RWPE2 (cell line): ENCODE data around the gene PTPRCAP.
A peak's percentile ranks its signal among the peaks of the same experiment; 100 is the strongest.

ENCODE experiments used
- ATAC-seq: fragments of 200-7000 bp; cut with Tn5 transposase; 3 replicates; pipeline ENCODE4 v1.9.1; 2021; ENCODE audit warnings: low read depth
- DNase-seq: peaks from one replicate; pipeline ENCODE4 v3.0.0-alpha.2; 2020; ENCODE audit warnings: low spot score
- H3K27ac ChIP-seq: fragments of 450-650 bp; 2 replicates; pipeline ENCODE4 v1.5.1; 2017; ENCODE audit warnings: mild to moderate bottlenecking; ENCODE audit not compliant: poor library complexity, severe bottlenecking
- H3K27me3 ChIP-seq: fragments of 250-450 bp; sonication (Bioruptor Pico); 2 replicates; pipeline ENCODE4 v1.5.1; 2021; ENCODE audit warnings: mild to moderate bottlenecking, moderate library complexity; ENCODE audit not compliant: insufficient read depth, poor library complexity, severe bottlenecking
- H3K36me3 ChIP-seq: fragments of 250-450 bp; sonication (Bioruptor Pico); 2 replicates; pipeline ENCODE4 v1.5.1; 2020; ENCODE audit warnings: low read depth, mild to moderate bottlenecking, moderate library complexity
- H3K4me1 ChIP-seq: fragments of 250-450 bp; sonication (Bioruptor Pico); 2 replicates; pipeline ENCODE4 v1.5.1; 2021; ENCODE audit warnings: mild to moderate bottlenecking, moderate library complexity; ENCODE audit not compliant: insufficient read depth, poor library complexity, severe bottlenecking
- H3K4me3 ChIP-seq: fragments of 250-450 bp; sonication (Bioruptor Pico); 2 replicates; pipeline ENCODE4 v1.5.1; 2021; ENCODE audit warnings: mild to moderate bottlenecking, moderate library complexity; ENCODE audit not compliant: severe bottlenecking
- H3K9me3 ChIP-seq: fragments of 250-450 bp; sonication (Bioruptor Pico); 2 replicates; pipeline ENCODE4 v1.5.1; 2021; ENCODE audit warnings: mild to moderate bottlenecking, moderate library complexity; ENCODE audit not compliant: severe bottlenecking
- TF ChIP-seq, protein P1 (sequence below): fragments of 450-650 bp; IDR thresholded peaks from one replicate; pipeline ENCODE4 v1.5.1; 2017; ENCODE audit warnings: mild to moderate bottlenecking, moderate library complexity; ENCODE audit not compliant: poor library complexity, severe bottlenecking

PTPRCAP gene

GRCh38 chr11:67395555-67396258 lies 41.8 kb downstream of the PTPRCAP start:
- Histone ChIP-seq H3K36me3 (peaks cover 52% of the 10 kb centered on the region), H3K9me3 (no peaks in the 10 kb centered on the region), H3K4me1 (no peaks in the 10 kb centered on the region), H3K4me3 (no peak overlapping the region), H3K27ac (no peak overlapping the region), H3K27me3 (no peaks in the 10 kb centered on the region)
- DNase-seq (no peak), ATAC-seq (no peak)
- TF ChIP-seq, protein P1, sequence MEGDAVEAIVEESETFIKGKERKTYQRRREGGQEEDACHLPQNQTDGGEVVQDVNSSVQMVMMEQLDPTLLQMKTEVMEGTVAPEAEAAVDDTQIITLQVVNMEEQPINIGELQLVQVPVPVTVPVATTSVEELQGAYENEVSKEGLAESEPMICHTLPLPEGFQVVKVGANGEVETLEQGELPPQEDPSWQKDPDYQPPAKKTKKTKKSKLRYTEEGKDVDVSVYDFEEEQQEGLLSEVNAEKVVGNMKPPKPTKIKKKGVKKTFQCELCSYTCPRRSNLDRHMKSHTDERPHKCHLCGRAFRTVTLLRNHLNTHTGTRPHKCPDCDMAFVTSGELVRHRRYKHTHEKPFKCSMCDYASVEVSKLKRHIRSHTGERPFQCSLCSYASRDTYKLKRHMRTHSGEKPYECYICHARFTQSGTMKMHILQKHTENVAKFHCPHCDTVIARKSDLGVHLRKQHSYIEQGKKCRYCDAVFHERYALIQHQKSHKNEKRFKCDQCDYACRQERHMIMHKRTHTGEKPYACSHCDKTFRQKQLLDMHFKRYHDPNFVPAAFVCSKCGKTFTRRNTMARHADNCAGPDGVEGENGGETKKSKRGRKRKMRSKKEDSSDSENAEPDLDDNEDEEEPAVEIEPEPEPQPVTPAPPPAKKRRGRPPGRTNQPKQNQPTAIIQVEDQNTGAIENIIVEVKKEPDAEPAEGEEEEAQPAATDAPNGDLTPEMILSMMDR, result no peak

DNA sequence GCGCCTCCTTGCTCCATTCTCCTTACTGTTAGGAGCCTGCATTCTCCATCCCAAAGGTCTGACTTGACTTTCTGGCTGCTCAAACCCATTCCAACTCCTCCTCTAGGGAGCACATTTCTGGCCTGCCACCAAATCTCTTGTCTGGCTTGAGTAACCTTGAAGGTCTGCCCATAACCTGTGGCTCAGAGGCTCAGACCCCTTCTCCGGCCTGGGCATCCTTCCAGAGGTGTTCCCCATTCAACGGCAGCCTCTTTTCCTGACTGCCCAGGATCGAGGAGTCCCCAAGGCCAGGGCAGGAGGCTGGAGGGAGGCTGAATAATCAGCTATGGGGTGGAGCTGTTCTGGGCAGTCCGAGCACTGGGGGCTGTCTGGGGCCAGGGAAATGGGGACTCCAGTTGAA lies 43.5 kb downstream of the PTPRCAP start:
- DNase-seq (no peak), ATAC-seq (no peak)
- TF ChIP-seq, protein P1, result no peak

GRCh38 chr11:67393437-67393836 lies 44.0 kb downstream of the PTPRCAP start:
- ATAC-seq (no peak), DNase-seq (no peak)
- no peak overlapping the region for H3K27ac ChIP-seq
- H3K9me3 ChIP-seq, result no peaks in the 10 kb centered on the region
- no peaks in the 10 kb centered on the region for H3K27me3 ChIP-seq
- no peaks in the 10 kb centered on the region for H3K4me1 ChIP-seq
- TF ChIP-seq, protein P1, result no peak
- H3K36me3 ChIP-seq, result peaks cover 30% of the 10 kb centered on the region
- no peak overlapping the region for H3K4me3 ChIP-seq

More for the DNA sequence above, 43.5 kb downstream of the PTPRCAP start:
- Histone ChIP-seq H3K4me3 (no peak overlapping the region), H3K4me1 (no peaks in the 10 kb centered on the region), H3K36me3 (peaks cover 34% of the 10 kb centered on the region), H3K27me3 (no peaks in the 10 kb centered on the region), H3K9me3 (no peaks in the 10 kb centered on the region), H3K27ac (no peak overlapping the region)

GRCh38 chr11:67392183-67392715 lies 45.2 kb downstream of the PTPRCAP start:
- no peaks in the 10 kb centered on the region for H3K27me3 ChIP-seq
- TF ChIP-seq, protein P1, result no peak
- no peaks in the 10 kb centered on the region for H3K4me1 ChIP-seq
- peaks cover 18% of the 10 kb centered on the region for H3K36me3 ChIP-seq
- H3K27ac ChIP-seq, result peak overlapping the region; percentile 60
- DNase-seq (no peak), ATAC-seq (peak; percentile 15)
- no peaks in the 10 kb centered on the region for H3K9me3 ChIP-seq
- peak overlapping the region; percentile 71 for H3K4me3 ChIP-seq
